Measurements from ENCODE around the gene NDUFB10.

Gene NDUFB10

GRCh38 chr16:1973461-1974156 is 14.3 kb downstream of the NDUFB10 start:
- Mint-ChIP-seq H3K4me3 (no peak overlapping the region), H3K4me1 (peaks cover 22% of the 10 kb centered on the region), H3K27ac (ENCODE audit: low read depth) (no peak overlapping the region), H3K9me3 (no peaks in the 10 kb centered on the region), H3K27me3 (no peaks in the 10 kb centered on the region), H3K36me3 (ENCODE audit: insufficient read depth) (peaks cover 28% of the 10 kb centered on the region)
- DNase-seq (ENCODE audit: low spot score in 2 of 2) (no peak), ATAC-seq (replicated peaks; ENCODE audit: extremely low read depth, poor library complexity, severe bottlenecking) (no peak)

GRCh38 chr16:1974157-1975070 is 15.1 kb downstream of the NDUFB10 start:
- Mint-ChIP-seq H3K9me3 (no peaks in the 10 kb centered on the region), H3K27me3 (no peaks in the 10 kb centered on the region), H3K4me1 (peaks cover 22% of the 10 kb centered on the region), H3K27ac (ENCODE audit: low read depth) (no peak overlapping the region), H3K36me3 (ENCODE audit: insufficient read depth) (peaks cover 30% of the 10 kb centered on the region), H3K4me3 (peak overlapping the region; percentile 27)
- no peak for ATAC-seq (replicated peaks; ENCODE audit: extremely low read depth, poor library complexity, severe bottlenecking)
- no peak for DNase-seq (ENCODE audit: low spot score in 2 of 2)

- no peaks in the 10 kb centered on the region for H3K27me3 Mint-ChIP-seq
- H3K36me3 Mint-ChIP-seq (ENCODE audit: insufficient read depth), result peaks cover 32% of the 10 kb centered on the region
- ATAC-seq (replicated peaks; ENCODE audit: extremely low read depth, poor library complexity, severe bottlenecking), result no peak
These were observed 16.3 kb downstream of the NDUFB10 start for GRCh38 chr16:1975432-1976215.

GRCh38 chr16:1976216-1976520 is 16.8 kb downstream of the NDUFB10 start:
- Mint-ChIP-seq H3K4me3 (no peak overlapping the region), H3K36me3 (ENCODE audit: insufficient read depth) (peaks cover 31% of the 10 kb centered on the region), H3K27ac (ENCODE audit: low read depth) (no peak overlapping the region), H3K9me3 (no peaks in the 10 kb centered on the region), H3K27me3 (no peaks in the 10 kb centered on the region), H3K4me1 (peaks cover 17% of the 10 kb centered on the region)
- DNase-seq (ENCODE audit: low spot score in 2 of 2) (no peak), ATAC-seq (replicated peaks; ENCODE audit: extremely low read depth, poor library complexity, severe bottlenecking) (no peak)

More at GRCh38 chr16:1975432-1976215, 16.3 kb downstream of the NDUFB10 start:
- no peak for DNase-seq (ENCODE audit: low spot score in 2 of 2)
- Mint-ChIP-seq H3K4me3 (no peak overlapping the region), H3K27ac (ENCODE audit: low read depth) (no peak overlapping the region), H3K9me3 (no peaks in the 10 kb centered on the region), H3K4me1 (peaks cover 22% of the 10 kb centered on the region)

GRCh38 chr16:1976951-1977874 is 17.9 kb downstream of the NDUFB10 start:
- Mint-ChIP-seq H3K27me3 (peaks cover 3% of the 10 kb centered on the region), H3K4me1 (peaks cover 7% of the 10 kb centered on the region), H3K4me3 (no peak overlapping the region), H3K36me3 (ENCODE audit: insufficient read depth) (peaks cover 25% of the 10 kb centered on the region), H3K27ac (ENCODE audit: low read depth) (no peak overlapping the region), H3K9me3 (no peaks in the 10 kb centered on the region)
- ATAC-seq (replicated peaks; ENCODE audit: extremely low read depth, poor library complexity, severe bottlenecking) (no peak), DNase-seq (ENCODE audit: low spot score in 2 of 2) (no peak)

- H3K36me3 Mint-ChIP-seq (ENCODE audit: insufficient read depth), result peaks cover 23% of the 10 kb centered on the region
- ATAC-seq (replicated peaks; ENCODE audit: extremely low read depth, poor library complexity, severe bottlenecking), result no peak
- H3K9me3 Mint-ChIP-seq, result no peaks in the 10 kb centered on the region
These were observed 18.5 kb downstream of the NDUFB10 start for GRCh38 chr16:1977875-1978268.

GRCh38 chr16:1978476-1979120 is 19.3 kb downstream of the NDUFB10 start:
- peaks cover 5% of the 10 kb centered on the region for H3K4me1 Mint-ChIP-seq
- H3K9me3 Mint-ChIP-seq, result no peaks in the 10 kb centered on the region
- H3K4me3 Mint-ChIP-seq, result no peak overlapping the region
- H3K27ac Mint-ChIP-seq (ENCODE audit: low read depth), result no peak overlapping the region
- ATAC-seq (replicated peaks; ENCODE audit: extremely low read depth, poor library complexity, severe bottlenecking) (no peak), DNase-seq (ENCODE audit: low spot score in 2 of 2) (no peak)
- H3K36me3 Mint-ChIP-seq (ENCODE audit: insufficient read depth), result peaks cover 23% of the 10 kb centered on the region
- H3K27me3 Mint-ChIP-seq, result peaks cover 14% of the 10 kb centered on the region

More at GRCh38 chr16:1977875-1978268, 18.5 kb downstream of the NDUFB10 start:
- Mint-ChIP-seq H3K27me3 (peaks cover 10% of the 10 kb centered on the region), H3K27ac (ENCODE audit: low read depth) (no peak overlapping the region), H3K4me3 (no peak overlapping the region), H3K4me1 (peaks cover 5% of the 10 kb centered on the region)
- DNase-seq (ENCODE audit: low spot score in 2 of 2), result no peak

- Mint-ChIP-seq H3K36me3 (ENCODE audit: insufficient read depth) (peaks cover 22% of the 10 kb centered on the region), H3K9me3 (no peaks in the 10 kb centered on the region), H3K4me1 (peaks cover 5% of the 10 kb centered on the region), H3K27ac (ENCODE audit: low read depth) (no peak overlapping the region), H3K4me3 (no peak overlapping the region), H3K27me3 (peaks cover 14% of the 10 kb centered on the region)
- DNase-seq (ENCODE audit: low spot score in 2 of 2), result no peak
- ATAC-seq (replicated peaks; ENCODE audit: extremely low read depth, poor library complexity, severe bottlenecking), result no peak
These were observed 20.1 kb downstream of the NDUFB10 start for GRCh38 chr16:1979271-1980029.

- Mint-ChIP-seq H3K27ac (ENCODE audit: low read depth) (no peak overlapping the region), H3K4me3 (no peak overlapping the region), H3K27me3 (peaks cover 14% of the 10 kb centered on the region), H3K4me1 (peaks cover 12% of the 10 kb centered on the region), H3K36me3 (ENCODE audit: insufficient read depth) (peaks cover 26% of the 10 kb centered on the region), H3K9me3 (no peaks in the 10 kb centered on the region)
- ATAC-seq (replicated peaks; ENCODE audit: extremely low read depth, poor library complexity, severe bottlenecking), result no peak
- DNase-seq (ENCODE audit: low spot score in 2 of 2), result no peak
These were observed 20.9 kb downstream of the NDUFB10 start for GRCh38 chr16:1980030-1980769.

GRCh38 chr16:1980770-1981087 is 21.4 kb downstream of the NDUFB10 start:
- Mint-ChIP-seq H3K27me3 (peaks cover 14% of the 10 kb centered on the region), H3K27ac (ENCODE audit: low read depth) (no peak overlapping the region), H3K36me3 (ENCODE audit: insufficient read depth) (peaks cover 25% of the 10 kb centered on the region), H3K9me3 (no peaks in the 10 kb centered on the region), H3K4me1 (peaks cover 12% of the 10 kb centered on the region), H3K4me3 (no peak overlapping the region)
- no peak for ATAC-seq (replicated peaks; ENCODE audit: extremely low read depth, poor library complexity, severe bottlenecking)
- DNase-seq (ENCODE audit: low spot score in 2 of 2), result no peak
